Upper lobe of right lung (tissue), 1 donor: ENCODE results near the gene CTSC. TPM values are rescaled to one million over a fixed set of nuclear protein-coding genes. Genes with fewer than 3 reads are reported as not detected.

Experiments used
- ATAC-seq: fragments of 200-7000 bp; cut with Tn5 transposase; one replicate; pipeline ENCODE4 v1.9.1; 2020; ENCODE audit warnings: mild to moderate bottlenecking, moderate library complexity
- DNase-seq: peaks from one replicate; pipeline ENCODE4 v3.0.0-alpha.2; 2020
- H3K27ac ChIP-seq: fragments of 200-600 bp; one replicate; pipeline ENCODE4 v1.8.0; 2022
- H3K27me3 ChIP-seq: fragments of 200-600 bp; one replicate; pipeline ENCODE4 v1.8.0; 2022; ENCODE audit warnings: mild to moderate bottlenecking
- H3K36me3 ChIP-seq: fragments of 200-600 bp; one replicate; pipeline ENCODE4 v1.8.0; 2022
- H3K4me1 ChIP-seq: fragments of 200-600 bp; one replicate; pipeline ENCODE4 v1.8.0; 2022
- H3K4me3 ChIP-seq: fragments of 200-600 bp; one replicate; pipeline ENCODE4 v1.8.0; 2022; ENCODE audit warnings: mild to moderate bottlenecking
- H3K9me3 ChIP-seq: fragments of 200-600 bp; one replicate; pipeline ENCODE4 v1.8.0; 2022
- intact Hi-C: fragments of 100-400 bp; cut with DNase I; formaldehyde crosslinking; loops from one replicate; pipeline ENCODE4 v1.11.0; 2022
- total RNA-seq: library from RNA; stranded (reverse); fragmentation: NEBNext Ultra II Directional; extraction: Animal tissue kit (Norgen Biotek cat#: 25700); gene quantifications from one replicate; pipeline ENCODE4 v1.2.1, GENCODE V29; 2021
- TF ChIP-seq, protein P1 (sequence below): fragments of 200-600 bp; IDR thresholded peaks from one replicate; pipeline ENCODE4 v1.8.0; 2022; ENCODE audit warnings: antibody characterized with exemption
- donor health status: DM: no; HTN: yes; CAD: no; lungs with severe emphysema.

The CTSC gene
- total RNA-seq, 1 donor from 2014 or later, result 278 TPM

DNA sequence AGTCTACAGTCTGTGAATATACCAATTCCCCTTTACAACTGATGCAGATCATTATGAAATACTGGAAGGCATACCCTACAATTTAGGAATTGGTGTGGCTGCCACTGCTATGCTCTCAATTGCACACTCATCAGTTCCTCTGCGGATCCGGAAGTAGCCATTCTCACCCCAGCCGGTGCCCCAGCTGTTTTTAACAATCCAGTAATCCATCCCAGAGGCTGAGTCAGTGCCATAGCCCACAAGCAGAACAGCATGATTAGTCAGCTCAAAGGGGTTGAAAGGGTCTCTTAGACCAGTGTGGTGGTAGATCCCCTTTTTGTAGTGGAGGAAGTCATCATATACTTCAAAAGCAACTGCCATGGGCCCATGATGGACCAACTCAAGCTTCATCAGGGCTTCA lies 43.6 kb downstream of the CTSC start:
- no peak overlapping the region for H3K4me3 ChIP-seq
- peaks cover 27% of the 10 kb centered on the region for H3K4me1 ChIP-seq
- no peak for DNase-seq
- H3K36me3 ChIP-seq, result peaks cover 30% of the 10 kb centered on the region
- no peak for ATAC-seq
- no peak overlapping the region for H3K27ac ChIP-seq
- TF ChIP-seq, protein P1, sequence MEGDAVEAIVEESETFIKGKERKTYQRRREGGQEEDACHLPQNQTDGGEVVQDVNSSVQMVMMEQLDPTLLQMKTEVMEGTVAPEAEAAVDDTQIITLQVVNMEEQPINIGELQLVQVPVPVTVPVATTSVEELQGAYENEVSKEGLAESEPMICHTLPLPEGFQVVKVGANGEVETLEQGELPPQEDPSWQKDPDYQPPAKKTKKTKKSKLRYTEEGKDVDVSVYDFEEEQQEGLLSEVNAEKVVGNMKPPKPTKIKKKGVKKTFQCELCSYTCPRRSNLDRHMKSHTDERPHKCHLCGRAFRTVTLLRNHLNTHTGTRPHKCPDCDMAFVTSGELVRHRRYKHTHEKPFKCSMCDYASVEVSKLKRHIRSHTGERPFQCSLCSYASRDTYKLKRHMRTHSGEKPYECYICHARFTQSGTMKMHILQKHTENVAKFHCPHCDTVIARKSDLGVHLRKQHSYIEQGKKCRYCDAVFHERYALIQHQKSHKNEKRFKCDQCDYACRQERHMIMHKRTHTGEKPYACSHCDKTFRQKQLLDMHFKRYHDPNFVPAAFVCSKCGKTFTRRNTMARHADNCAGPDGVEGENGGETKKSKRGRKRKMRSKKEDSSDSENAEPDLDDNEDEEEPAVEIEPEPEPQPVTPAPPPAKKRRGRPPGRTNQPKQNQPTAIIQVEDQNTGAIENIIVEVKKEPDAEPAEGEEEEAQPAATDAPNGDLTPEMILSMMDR, result no peak
- no peaks in the 10 kb centered on the region for H3K27me3 ChIP-seq
- intact Hi-C loops, result no loop called here
- no peaks in the 10 kb centered on the region for H3K9me3 ChIP-seq

DNA sequence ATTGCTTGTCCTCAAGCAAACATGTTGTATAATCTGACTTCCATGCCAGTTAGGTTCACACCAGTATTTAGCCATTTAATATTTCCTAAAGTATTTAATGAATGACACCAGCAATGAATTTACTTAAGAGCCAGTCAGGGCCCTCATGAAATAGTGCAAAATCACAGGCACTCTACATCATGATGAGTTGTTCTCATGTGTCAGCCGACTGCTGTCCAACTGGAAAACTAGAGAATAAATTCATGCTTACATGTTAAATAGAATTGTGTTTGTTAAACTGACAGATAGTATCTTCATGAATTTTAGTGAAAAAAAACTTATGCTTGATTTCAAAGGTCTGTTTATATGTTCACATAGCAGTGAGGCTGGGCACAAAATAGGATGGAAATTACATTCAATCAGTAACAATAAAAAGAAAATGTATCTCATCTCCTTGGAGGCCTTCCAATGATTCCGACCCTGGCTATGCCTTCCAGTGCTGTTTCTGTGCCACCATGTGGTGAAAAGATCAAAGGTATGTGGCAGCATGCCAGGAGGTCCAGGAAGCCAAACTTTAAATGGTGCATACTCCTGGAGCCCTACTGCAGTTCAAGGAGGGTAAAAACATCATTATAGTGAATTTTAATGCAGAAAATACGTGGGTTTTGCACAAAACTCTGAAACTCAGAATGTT lies 45.2 kb downstream of the CTSC start:
- H3K9me3 ChIP-seq, result no peaks in the 10 kb centered on the region
- intact Hi-C loops, result no loop called here
- TF ChIP-seq, protein P1, result no peak
- peak; percentile 47 for ATAC-seq
- no peaks in the 10 kb centered on the region for H3K27me3 ChIP-seq
- H3K27ac ChIP-seq, result no peak overlapping the region
- H3K36me3 ChIP-seq, result peaks cover 30% of the 10 kb centered on the region
- no peak for DNase-seq
- H3K4me1 ChIP-seq, result peaks cover 11% of the 10 kb centered on the region
- no peak overlapping the region for H3K4me3 ChIP-seq

DNA sequence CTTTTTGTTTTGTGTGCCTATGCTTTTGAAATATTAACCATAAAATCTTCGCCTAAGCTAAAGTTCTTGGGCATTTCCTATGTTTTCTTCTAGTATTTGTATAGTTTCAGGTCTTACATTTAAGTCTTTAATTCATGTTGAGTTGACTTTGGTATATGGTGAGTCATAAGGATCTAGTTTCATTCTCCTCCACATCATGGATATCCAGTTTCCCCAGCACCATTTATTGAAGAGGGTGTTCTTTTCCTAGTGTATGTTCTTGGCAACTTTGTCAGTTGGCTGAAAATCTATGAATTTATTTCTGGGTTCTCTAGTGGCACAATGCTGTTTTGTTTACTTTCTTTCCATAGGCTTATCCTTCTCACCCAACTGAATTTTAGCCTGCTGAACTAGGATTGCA lies 49.0 kb downstream of the CTSC start:
- H3K27ac ChIP-seq, result no peak overlapping the region
- no peak overlapping the region for H3K4me3 ChIP-seq
- TF ChIP-seq, protein P1, result no peak
- H3K36me3 ChIP-seq, result peaks cover 8% of the 10 kb centered on the region
- ATAC-seq, result no peak
- no peaks in the 10 kb centered on the region for H3K27me3 ChIP-seq
- peaks cover 27% of the 10 kb centered on the region for H3K4me1 ChIP-seq
- H3K9me3 ChIP-seq, result no peaks in the 10 kb centered on the region
- DNase-seq, result no peak
- intact Hi-C loops, result no loop called here

DNA sequence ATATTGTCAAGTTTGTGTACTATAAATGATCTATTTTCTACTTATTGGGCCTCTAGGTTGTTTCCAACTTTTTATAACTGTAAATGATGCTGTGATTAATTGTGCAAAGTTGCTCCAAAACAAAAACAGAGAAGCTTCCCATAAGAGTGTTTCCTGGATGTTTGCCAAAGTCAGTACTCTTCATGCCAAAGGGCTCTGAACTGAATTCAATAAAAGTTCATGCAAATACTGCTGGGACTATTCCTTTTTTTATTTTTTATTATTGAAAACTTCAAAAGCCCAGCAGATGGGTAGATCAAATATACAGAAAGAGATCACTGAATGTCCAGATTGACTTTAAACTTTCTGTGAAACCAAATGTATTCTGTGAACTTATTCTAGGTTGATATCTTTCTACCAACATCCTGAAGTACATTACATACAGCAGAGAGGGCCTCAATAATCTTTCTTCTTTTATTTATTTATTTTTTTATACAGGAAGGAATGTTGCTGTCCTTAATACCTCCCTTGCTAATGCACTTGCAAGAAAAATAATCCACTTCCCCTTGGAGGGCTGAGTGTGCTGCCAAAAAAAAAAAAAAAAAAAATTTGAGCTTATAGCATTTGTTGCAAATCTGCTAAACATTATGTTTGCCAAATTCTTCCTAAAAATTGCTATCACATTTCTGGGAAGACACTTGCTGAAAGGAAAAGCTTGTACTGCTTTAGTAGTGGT lies 53.0 kb downstream of the CTSC start:
- intact Hi-C loops, result no loop called here
- ATAC-seq, result no peak

DNA sequence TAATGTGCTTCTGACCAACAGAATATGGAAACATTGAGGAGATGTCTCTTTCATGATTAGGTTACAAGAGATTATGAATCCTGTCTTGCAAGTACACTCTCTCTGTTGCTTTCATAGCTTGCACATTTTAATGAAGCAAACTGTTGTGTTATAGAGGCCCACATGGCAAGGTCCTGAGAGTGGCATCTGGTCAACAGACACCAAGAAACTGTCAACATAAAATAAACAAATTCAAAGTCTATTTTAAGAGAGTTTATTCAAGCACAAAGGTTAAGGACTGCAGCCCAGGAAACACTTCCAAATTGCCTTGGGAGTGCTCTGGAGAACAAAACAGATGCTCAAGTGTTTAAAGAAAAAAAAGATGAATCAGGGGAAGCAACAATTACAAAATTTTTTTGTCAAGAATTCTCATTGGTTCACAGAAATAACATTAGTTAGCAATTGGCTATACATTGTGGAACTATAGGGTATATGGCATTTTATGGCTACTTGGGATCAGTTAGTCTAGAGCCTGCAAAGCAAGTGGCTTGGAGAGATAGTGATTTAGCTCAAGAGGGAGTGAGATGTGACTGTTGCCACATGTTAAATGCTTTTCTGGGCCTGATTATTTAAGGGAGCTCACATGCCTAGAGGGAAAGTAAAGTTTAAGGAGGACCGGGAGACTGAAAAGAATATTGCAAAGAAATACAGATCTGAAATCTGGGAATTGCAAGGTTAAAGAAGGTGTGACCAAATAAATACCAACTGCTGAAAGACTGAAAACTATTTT lies 54.6 kb downstream of the CTSC start:
- TF ChIP-seq, protein P1, result no peak
- no peak overlapping the region for H3K27ac ChIP-seq
- ATAC-seq (no peak), DNase-seq (no peak)
- H3K4me1 ChIP-seq, result peaks cover 17% of the 10 kb centered on the region
- intact Hi-C loops, result no loop called here
- no peaks in the 10 kb centered on the region for H3K36me3 ChIP-seq
- no peaks in the 10 kb centered on the region for H3K9me3 ChIP-seq
- no peak overlapping the region for H3K4me3 ChIP-seq
- no peaks in the 10 kb centered on the region for H3K27me3 ChIP-seq

More for the DNA sequence above, 53.0 kb downstream of the CTSC start:
- no peak for DNase-seq
- H3K4me3 ChIP-seq, result no peak overlapping the region
- no peaks in the 10 kb centered on the region for H3K27me3 ChIP-seq
- peaks cover 17% of the 10 kb centered on the region for H3K4me1 ChIP-seq
- TF ChIP-seq, protein P1, result no peak
- H3K36me3 ChIP-seq, result no peaks in the 10 kb centered on the region
- no peak overlapping the region for H3K27ac ChIP-seq
- no peaks in the 10 kb centered on the region for H3K9me3 ChIP-seq
